ENCODE data around the gene PTPRD. TPM values are rescaled to one million over a fixed set of nuclear protein-coding genes. Genes with fewer than 3 reads are reported as not detected.

Gene PTPRD
- total RNA-seq, 1 experiment from 2014 or later: 0.02 TPM

DNA sequence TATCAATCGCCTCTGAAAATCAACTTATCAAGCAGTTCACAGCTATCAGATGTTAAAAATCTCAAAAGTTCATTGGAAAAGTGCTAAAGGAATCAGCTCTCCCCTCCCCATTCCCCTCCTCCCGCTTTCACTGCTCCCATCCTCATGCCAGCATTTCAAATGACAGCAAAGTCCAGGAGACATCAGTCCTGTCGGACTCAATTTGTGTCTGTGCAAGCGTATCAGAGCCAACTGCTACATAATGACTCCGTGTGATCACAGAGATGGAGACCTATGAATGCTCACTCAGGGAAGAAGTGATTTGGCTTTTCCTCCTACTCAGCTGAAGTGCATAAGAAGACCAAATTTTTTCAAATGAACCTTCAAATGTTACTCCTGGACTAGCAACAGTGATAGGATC is 1876.0 kb downstream of the PTPRD start:
- intact Hi-C loops (cut with micrococcal nuclease): no loop called here
- Histone ChIP-seq H3K4me1 (ENCODE audit: control insufficient read depth in 1 of 2, insufficient read depth in 2 of 2, low read length in 2 of 2) (no peaks in the 10 kb centered on the region), H2AFZ (ENCODE audit: low read depth, low read length, poor library complexity, severe bottlenecking) (no peak overlapping the region), H3K9me3 (ENCODE audit: control insufficient read depth in 1 of 2, insufficient read depth in 1 of 2, low read depth in 1 of 2, low read length in 2 of 2) (peaks cover 9% of the 10 kb centered on the region in 2 experiments; a peak in 3 of 4 replicates), H4K20me1 (ENCODE audit: insufficient read depth) (no peaks in the 10 kb centered on the region), H3K9me2 (ENCODE audit: insufficient read depth) (no peaks in the 10 kb centered on the region), H3K36me3 (ENCODE audit: control insufficient read depth in 1 of 2, insufficient read depth in 2 of 2, low read length in 2 of 2) (no peaks in the 10 kb centered on the region), H3K27ac (ENCODE audit: low read depth, low read length) (no peak overlapping the region), H3K79me2 (ENCODE audit: insufficient read depth, low read length) (no peaks in the 10 kb centered on the region), H3K9ac (ENCODE audit: low read length) (no peak overlapping the region), H3K4me2 (ENCODE audit: low read length) (no peak overlapping the region), H3K4me3 (replicated peaks in 1 of 2; ENCODE audit: low read depth in 1 of 2, low read length in 2 of 2) (no peak overlapping the region), H3K27me3 (ENCODE audit: insufficient read depth, low read length) (no peaks in the 10 kb centered on the region)
- POLR2A ChIA-PET: no interaction called here
- no peak for ATAC-seq
- RAD21 ChIA-PET (ENCODE audit: low non-redundant PET in 1 of 2, low total read pairs in 2 of 2, uncharacterized antibody in 2 of 2, unreplicated experiment in 2 of 2): no interaction called here
- DNase-seq (ENCODE audit: low read depth, low spot score): no peak
- no TSS peak for BruUV-seq (replicated peaks)
- no peak for TF ChIP-seq TCF7L2 (IDR thresholded peaks at IDR 0.05; ENCODE audit: borderline replicate concordance, extremely low read depth, insufficient read depth, insufficient read length)
- TF ChIP-seq, protein P1, sequence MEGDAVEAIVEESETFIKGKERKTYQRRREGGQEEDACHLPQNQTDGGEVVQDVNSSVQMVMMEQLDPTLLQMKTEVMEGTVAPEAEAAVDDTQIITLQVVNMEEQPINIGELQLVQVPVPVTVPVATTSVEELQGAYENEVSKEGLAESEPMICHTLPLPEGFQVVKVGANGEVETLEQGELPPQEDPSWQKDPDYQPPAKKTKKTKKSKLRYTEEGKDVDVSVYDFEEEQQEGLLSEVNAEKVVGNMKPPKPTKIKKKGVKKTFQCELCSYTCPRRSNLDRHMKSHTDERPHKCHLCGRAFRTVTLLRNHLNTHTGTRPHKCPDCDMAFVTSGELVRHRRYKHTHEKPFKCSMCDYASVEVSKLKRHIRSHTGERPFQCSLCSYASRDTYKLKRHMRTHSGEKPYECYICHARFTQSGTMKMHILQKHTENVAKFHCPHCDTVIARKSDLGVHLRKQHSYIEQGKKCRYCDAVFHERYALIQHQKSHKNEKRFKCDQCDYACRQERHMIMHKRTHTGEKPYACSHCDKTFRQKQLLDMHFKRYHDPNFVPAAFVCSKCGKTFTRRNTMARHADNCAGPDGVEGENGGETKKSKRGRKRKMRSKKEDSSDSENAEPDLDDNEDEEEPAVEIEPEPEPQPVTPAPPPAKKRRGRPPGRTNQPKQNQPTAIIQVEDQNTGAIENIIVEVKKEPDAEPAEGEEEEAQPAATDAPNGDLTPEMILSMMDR (IDR thresholded peaks at IDR 0.05 in 2 of 3, conservative IDR thresholded peaks at IDR 0.05 in 1 of 3; ENCODE audit: borderline replicate concordance in 1 of 3, insufficient read depth in 1 of 3, low read depth in 2 of 3, low read length in 2 of 3): no peak
- TF ChIP-seq SP1 (IDR thresholded peaks at IDR 0.05; ENCODE audit: low read depth): no peak
- TF ChIP-seq, protein P2, sequence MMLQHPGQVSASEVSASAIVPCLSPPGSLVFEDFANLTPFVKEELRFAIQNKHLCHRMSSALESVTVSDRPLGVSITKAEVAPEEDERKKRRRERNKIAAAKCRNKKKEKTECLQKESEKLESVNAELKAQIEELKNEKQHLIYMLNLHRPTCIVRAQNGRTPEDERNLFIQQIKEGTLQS (IDR thresholded peaks at IDR 0.05): no peak
- TF ChIP-seq, protein P3, sequence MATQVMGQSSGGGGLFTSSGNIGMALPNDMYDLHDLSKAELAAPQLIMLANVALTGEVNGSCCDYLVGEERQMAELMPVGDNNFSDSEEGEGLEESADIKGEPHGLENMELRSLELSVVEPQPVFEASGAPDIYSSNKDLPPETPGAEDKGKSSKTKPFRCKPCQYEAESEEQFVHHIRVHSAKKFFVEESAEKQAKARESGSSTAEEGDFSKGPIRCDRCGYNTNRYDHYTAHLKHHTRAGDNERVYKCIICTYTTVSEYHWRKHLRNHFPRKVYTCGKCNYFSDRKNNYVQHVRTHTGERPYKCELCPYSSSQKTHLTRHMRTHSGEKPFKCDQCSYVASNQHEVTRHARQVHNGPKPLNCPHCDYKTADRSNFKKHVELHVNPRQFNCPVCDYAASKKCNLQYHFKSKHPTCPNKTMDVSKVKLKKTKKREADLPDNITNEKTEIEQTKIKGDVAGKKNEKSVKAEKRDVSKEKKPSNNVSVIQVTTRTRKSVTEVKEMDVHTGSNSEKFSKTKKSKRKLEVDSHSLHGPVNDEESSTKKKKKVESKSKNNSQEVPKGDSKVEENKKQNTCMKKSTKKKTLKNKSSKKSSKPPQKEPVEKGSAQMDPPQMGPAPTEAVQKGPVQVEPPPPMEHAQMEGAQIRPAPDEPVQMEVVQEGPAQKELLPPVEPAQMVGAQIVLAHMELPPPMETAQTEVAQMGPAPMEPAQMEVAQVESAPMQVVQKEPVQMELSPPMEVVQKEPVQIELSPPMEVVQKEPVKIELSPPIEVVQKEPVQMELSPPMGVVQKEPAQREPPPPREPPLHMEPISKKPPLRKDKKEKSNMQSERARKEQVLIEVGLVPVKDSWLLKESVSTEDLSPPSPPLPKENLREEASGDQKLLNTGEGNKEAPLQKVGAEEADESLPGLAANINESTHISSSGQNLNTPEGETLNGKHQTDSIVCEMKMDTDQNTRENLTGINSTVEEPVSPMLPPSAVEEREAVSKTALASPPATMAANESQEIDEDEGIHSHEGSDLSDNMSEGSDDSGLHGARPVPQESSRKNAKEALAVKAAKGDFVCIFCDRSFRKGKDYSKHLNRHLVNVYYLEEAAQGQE (IDR thresholded peaks at IDR 0.05; ENCODE audit: low read depth): no peak
- no peak for TF ChIP-seq RAD21 (IDR thresholded peaks at IDR 0.05; ENCODE audit: low read depth)
- TF ChIP-seq, protein P4, sequence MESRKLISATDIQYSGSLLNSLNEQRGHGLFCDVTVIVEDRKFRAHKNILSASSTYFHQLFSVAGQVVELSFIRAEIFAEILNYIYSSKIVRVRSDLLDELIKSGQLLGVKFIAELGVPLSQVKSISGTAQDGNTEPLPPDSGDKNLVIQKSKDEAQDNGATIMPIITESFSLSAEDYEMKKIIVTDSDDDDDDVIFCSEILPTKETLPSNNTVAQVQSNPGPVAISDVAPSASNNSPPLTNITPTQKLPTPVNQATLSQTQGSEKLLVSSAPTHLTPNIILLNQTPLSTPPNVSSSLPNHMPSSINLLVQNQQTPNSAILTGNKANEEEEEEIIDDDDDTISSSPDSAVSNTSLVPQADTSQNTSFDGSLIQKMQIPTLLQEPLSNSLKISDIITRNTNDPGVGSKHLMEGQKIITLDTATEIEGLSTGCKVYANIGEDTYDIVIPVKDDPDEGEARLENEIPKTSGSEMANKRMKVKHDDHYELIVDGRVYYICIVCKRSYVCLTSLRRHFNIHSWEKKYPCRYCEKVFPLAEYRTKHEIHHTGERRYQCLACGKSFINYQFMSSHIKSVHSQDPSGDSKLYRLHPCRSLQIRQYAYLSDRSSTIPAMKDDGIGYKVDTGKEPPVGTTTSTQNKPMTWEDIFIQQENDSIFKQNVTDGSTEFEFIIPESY (IDR thresholded peaks at IDR 0.05; ENCODE audit: extremely low read depth, insufficient replicate concordance, low read length): no peak
- CTCF ChIA-PET: no interaction called here
